SK-N-DZ (cell line): ENCODE data around the gene OCA2.
"Not testable (repeated sequence)": the region's sequence is repeated elsewhere in the genome, so short reads cannot be mapped to it uniquely, and the experiment has no call there.

Experiments used
- DNase-seq: peaks from one replicate; pipeline ENCODE4 v3.0.0-alpha.2; 2015; ENCODE audit warnings: low spot score

OCA2 gene

GRCh38 chr15:27731776-27732175 lies 367.3 kb downstream of the OCA2 start:
- DNase-seq: no peak

GRCh38 chr15:27730868-27731267 lies 368.2 kb downstream of the OCA2 start:
- no peak for DNase-seq

DNA sequence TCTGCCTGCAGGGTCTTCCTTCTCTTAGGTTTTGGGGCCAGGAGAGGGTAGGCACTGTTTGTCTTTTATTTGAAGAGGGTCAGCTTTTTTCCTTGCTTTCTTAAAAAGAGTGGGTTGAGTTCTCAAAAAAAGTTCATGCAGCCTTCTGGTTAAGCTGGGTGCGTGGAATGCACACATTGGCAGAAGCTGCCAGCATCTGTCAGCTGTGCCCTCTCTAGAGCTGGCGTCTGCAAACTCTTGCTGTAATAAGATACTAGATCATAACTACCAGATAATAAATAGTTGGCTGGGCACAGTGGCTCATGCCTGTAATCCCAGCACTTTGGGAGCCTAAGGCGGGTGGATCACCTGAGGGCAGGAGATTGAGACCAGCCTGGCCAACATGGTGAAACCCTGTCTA lies 373.4 kb downstream of the OCA2 start:
- no peak for DNase-seq

DNA sequence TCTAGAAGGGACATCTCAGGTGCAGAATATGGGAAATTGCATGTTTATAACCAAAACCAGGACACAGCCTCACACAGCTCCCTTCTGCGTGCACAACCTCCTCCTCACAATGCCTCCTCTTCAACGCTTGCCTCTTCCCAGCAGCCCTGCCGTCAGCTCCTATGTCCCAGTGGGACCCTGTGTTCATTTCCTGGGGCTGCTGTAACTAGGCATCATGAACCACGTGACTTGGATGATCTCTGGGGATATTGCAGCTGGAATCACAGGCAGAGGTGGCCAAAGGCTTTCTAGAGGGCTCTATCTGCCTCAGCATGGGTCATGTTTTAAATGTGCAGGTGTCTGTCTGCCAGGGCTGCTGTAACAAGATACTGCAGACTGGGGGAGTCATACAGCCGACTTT lies 375.3 kb downstream of the OCA2 start:
- no peak for DNase-seq

GRCh38 chr15:27722102-27722501 lies 377.0 kb downstream of the OCA2 start:
- no peak for DNase-seq

- DNase-seq: no peak
Observed at GRCh38 chr15:27714675-27715074, 384.4 kb downstream of the OCA2 start.

GRCh38 chr15:27713850-27714249 lies 385.3 kb downstream of the OCA2 start:
- DNase-seq: not testable (repeated sequence)

GRCh38 chr15:27707257-27707656 lies 391.9 kb downstream of the OCA2 start:
- DNase-seq: no peak

GRCh38 chr15:27706300-27706699 lies 392.8 kb downstream of the OCA2 start:
- DNase-seq: no peak

DNA sequence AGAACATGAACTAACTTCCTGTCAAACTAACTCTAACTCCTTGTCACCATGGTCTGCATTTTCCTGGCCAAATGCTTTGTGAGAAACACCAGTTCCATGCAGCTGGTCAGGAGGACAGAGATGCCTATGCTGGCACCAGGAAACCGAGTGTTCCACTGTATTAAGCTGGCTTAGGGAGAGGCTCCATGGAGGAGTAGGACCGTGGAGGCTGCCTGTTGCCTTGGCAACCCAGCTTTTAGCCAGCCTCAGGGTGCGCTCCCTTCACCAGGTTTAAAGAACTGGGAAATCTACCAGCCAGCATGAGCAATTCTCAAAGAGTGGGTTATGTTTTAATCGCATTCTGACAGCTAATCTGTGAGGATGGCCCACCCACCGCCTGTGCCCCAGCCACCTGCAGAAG lies 394.1 kb downstream of the OCA2 start:
- DNase-seq: no peak
